Measurements from ENCODE around the gene NAALADL2.

DNA sequence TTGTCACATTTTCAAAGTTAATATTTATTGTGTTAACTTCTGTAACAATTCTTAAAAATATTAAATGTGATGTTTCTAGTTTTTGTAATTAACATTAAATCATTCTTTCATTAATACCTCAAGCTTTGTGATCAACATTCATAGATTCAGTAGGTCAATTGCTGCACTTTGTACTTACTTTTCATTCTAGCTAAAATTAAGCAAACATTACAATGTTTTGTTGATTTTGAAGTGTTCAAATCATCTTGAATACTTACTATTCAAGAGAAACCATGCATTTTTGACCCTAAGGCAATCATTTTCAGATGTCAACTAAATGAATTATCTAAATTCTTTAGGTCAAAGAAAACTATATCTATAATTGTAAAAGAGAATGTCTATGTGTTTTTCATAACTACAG lies 933.1 kb downstream of the NAALADL2 start:
- TF ChIP-seq, protein P1, sequence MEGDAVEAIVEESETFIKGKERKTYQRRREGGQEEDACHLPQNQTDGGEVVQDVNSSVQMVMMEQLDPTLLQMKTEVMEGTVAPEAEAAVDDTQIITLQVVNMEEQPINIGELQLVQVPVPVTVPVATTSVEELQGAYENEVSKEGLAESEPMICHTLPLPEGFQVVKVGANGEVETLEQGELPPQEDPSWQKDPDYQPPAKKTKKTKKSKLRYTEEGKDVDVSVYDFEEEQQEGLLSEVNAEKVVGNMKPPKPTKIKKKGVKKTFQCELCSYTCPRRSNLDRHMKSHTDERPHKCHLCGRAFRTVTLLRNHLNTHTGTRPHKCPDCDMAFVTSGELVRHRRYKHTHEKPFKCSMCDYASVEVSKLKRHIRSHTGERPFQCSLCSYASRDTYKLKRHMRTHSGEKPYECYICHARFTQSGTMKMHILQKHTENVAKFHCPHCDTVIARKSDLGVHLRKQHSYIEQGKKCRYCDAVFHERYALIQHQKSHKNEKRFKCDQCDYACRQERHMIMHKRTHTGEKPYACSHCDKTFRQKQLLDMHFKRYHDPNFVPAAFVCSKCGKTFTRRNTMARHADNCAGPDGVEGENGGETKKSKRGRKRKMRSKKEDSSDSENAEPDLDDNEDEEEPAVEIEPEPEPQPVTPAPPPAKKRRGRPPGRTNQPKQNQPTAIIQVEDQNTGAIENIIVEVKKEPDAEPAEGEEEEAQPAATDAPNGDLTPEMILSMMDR (IDR thresholded peaks at IDR 0.05), result no peak
- no peak for TF ChIP-seq POLR2A (IDR thresholded peaks at IDR 0.05)
